ENCODE data around the gene BACH2.

The BACH2 gene

DNA sequence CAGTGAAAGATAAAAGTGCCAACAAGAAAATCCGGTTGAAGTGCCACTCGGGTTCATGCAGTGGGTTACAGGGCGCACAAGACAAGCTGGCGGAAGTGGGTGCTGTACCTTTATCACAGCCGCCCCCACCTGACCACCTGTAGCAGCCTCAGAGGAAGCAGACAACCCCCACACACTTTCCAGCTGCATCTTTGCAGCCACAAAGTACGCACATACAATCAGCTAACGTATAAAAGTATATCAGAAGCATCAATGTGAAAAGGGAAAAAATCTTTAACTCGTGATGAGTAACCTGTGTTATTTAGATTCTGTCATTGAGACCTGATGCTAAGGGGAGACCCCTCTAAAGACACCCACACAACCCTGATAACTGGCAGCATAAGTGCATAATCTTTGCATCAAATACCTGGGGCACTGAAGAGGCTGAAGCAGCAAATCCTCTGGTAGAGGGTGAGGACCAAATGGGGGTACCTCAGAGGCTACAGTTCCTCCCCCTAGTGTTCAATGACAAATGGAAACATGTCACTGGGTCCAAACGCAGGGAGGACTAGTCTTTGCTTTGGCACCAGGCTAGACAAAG lies 22.1 kb downstream of the BACH2 start:
- Mint-ChIP-seq H3K4me1 (ENCODE audit: low read depth) (peaks cover 97% of the 10 kb centered on the region), H3K27me3 (no peaks in the 10 kb centered on the region), H3K27ac (peak overlapping the region; percentile 95), H3K36me3 (ENCODE audit: low read depth) (peaks cover 67% of the 10 kb centered on the region), H3K9me3 (no peaks in the 10 kb centered on the region), H3K4me3 (peak overlapping the region; percentile 71)

DNA sequence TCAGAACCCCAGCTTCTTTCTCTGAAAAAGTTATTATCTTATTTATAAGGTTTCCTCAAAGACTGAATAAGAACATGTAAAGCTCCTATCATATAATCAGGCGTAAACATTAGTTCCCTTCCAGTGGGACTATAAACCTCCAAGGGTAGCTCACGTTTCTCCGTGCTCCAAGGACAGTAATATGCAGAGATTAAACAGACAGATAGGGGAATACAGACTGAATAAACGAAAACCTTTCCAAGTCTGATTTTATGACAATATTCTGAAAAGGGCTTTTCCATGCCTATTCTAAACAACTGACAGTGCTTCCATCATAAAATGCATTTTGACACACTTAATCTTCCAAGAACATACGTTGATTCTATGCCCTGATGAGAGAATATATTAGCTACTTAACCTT lies 22.8 kb downstream of the BACH2 start:
- Mint-ChIP-seq H3K4me3 (peak overlapping the region; percentile 71), H3K36me3 (ENCODE audit: low read depth) (peaks cover 69% of the 10 kb centered on the region), H3K27ac (peak overlapping the region; percentile 95), H3K27me3 (no peaks in the 10 kb centered on the region), H3K9me3 (no peaks in the 10 kb centered on the region), H3K4me1 (ENCODE audit: low read depth) (peaks cover 97% of the 10 kb centered on the region)

DNA sequence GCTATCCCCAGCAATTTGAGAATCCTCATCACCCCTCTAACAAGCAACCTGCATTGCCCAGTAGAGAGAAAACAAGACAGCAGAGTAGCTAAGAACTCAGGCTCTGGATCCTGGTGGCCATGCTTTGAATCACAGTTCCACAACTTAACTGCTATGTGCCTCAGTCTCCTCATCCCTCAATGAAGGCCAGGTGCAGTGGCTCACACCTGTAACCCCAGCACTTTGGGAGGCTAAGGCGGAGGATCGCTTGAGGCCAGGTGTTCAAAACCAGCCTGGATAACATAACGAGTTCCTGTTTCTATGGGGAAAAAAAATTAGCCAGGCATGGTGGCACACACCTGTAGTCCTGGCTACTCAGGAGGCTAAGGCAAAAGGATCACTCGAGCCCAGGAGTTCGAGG lies 23.7 kb downstream of the BACH2 start:
- peaks cover 64% of the 10 kb centered on the region for H3K36me3 Mint-ChIP-seq (ENCODE audit: low read depth)
- no peaks in the 10 kb centered on the region for H3K9me3 Mint-ChIP-seq
- peak overlapping the region; percentile 84 for H3K4me3 Mint-ChIP-seq
- H3K27ac Mint-ChIP-seq = peak overlapping the region; percentile 95
- no peaks in the 10 kb centered on the region for H3K27me3 Mint-ChIP-seq
- peaks cover 97% of the 10 kb centered on the region for H3K4me1 Mint-ChIP-seq (ENCODE audit: low read depth)

- Mint-ChIP-seq H3K9me3 (no peaks in the 10 kb centered on the region), H3K27me3 (no peaks in the 10 kb centered on the region), H3K4me3 (peak overlapping the region; percentile 84), H3K4me1 (ENCODE audit: low read depth) (peaks cover 98% of the 10 kb centered on the region), H3K36me3 (ENCODE audit: low read depth) (peaks cover 64% of the 10 kb centered on the region), H3K27ac (peak overlapping the region; percentile 95)
Measured at GRCh38 chr6:90271831-90272230, 24.8 kb downstream of the BACH2 start.

- H3K27me3 Mint-ChIP-seq = no peaks in the 10 kb centered on the region
- H3K36me3 Mint-ChIP-seq (ENCODE audit: low read depth) = peaks cover 78% of the 10 kb centered on the region
- peak overlapping the region; percentile 94 for H3K27ac Mint-ChIP-seq
- H3K9me3 Mint-ChIP-seq = no peaks in the 10 kb centered on the region
- H3K4me1 Mint-ChIP-seq (ENCODE audit: low read depth) = peaks cover 98% of the 10 kb centered on the region
- peak overlapping the region; percentile 73 for H3K4me3 Mint-ChIP-seq
Measured at GRCh38 chr6:90269334-90269733, 27.3 kb downstream of the BACH2 start.

DNA sequence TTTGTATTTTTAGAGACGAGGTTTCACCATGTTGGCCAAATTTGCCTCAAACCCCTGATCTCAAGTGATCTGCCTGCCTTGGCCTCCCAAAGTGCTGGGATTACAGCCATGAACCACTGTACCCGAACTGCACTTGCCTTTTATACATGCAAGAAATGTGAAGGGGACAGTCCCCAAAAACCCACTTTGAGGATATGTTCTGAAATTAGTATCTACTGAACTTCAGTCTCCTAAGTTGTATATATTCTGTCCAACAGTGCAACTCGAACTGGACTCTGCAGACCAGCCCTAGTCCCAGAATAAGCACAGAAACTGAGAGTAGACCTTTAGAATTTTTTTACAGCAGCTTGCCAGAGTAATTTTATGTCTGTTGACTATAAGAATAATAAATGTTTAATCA lies 28.5 kb downstream of the BACH2 start:
- Mint-ChIP-seq H3K4me3 (peak overlapping the region; percentile 70), H3K36me3 (ENCODE audit: low read depth) (peaks cover 84% of the 10 kb centered on the region), H3K9me3 (no peaks in the 10 kb centered on the region), H3K27ac (peak overlapping the region; percentile 93), H3K27me3 (no peaks in the 10 kb centered on the region), H3K4me1 (ENCODE audit: low read depth) (peaks cover 98% of the 10 kb centered on the region)

DNA sequence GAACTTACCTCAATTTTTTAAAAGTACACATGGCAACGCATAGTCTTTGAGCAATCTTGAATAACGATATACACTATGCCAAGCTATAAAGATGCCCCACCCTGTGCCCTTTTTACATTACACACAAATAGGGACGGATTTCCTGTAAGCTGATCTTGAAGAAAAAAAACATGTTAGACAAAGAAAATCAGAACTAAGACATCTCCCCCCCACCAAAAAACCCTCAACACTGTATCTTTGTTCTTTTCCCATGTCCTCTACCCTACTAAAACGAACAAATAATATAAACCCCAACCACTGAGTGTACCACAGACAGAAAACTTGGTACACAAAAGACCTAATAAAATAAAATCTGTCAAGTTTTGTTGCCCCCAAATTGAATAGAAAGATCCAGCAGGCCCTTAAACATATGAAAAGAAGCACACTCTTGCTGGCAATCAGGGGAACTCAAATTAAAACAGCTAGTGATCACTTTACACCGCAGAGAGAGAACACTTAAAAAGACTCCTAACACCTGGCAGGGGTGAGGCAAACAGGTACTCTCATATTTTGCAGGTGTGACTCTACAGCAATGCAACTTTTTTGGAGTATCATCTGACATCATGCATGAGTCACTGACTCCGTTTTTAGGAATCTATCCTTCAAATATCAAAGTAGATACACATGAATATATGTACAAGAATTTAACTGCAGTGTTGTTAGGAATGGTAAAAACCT lies 29.6 kb downstream of the BACH2 start:
- peaks cover 98% of the 10 kb centered on the region for H3K4me1 Mint-ChIP-seq (ENCODE audit: low read depth)
- H3K4me3 Mint-ChIP-seq = peak overlapping the region; percentile 70
- peaks cover 3% of the 10 kb centered on the region for H3K9me3 Mint-ChIP-seq
- H3K36me3 Mint-ChIP-seq (ENCODE audit: low read depth) = peaks cover 87% of the 10 kb centered on the region
- H3K27ac Mint-ChIP-seq = peak overlapping the region; percentile 95
- H3K27me3 Mint-ChIP-seq = no peaks in the 10 kb centered on the region

GRCh38 chr6:90264561-90264960 lies 32.1 kb downstream of the BACH2 start:
- H3K36me3 Mint-ChIP-seq (ENCODE audit: low read depth) = peaks cover 89% of the 10 kb centered on the region
- H3K9me3 Mint-ChIP-seq = peaks cover 15% of the 10 kb centered on the region
- no peak overlapping the region for H3K4me3 Mint-ChIP-seq
- H3K27ac Mint-ChIP-seq = peak overlapping the region; percentile 95
- no peaks in the 10 kb centered on the region for H3K27me3 Mint-ChIP-seq
- peaks cover 100% of the 10 kb centered on the region for H3K4me1 Mint-ChIP-seq (ENCODE audit: low read depth)

GRCh38 chr6:90263633-90264032 lies 33.0 kb downstream of the BACH2 start:
- H3K4me3 Mint-ChIP-seq = peak overlapping the region; percentile 49
- H3K36me3 Mint-ChIP-seq (ENCODE audit: low read depth) = peaks cover 93% of the 10 kb centered on the region
- H3K27ac Mint-ChIP-seq = peak overlapping the region; percentile 95
- H3K27me3 Mint-ChIP-seq = no peaks in the 10 kb centered on the region
- H3K9me3 Mint-ChIP-seq = peaks cover 21% of the 10 kb centered on the region
- peaks cover 100% of the 10 kb centered on the region for H3K4me1 Mint-ChIP-seq (ENCODE audit: low read depth)

GRCh38 chr6:90261801-90262200 lies 34.8 kb downstream of the BACH2 start:
- Mint-ChIP-seq H3K27me3 (no peaks in the 10 kb centered on the region), H3K9me3 (peaks cover 26% of the 10 kb centered on the region), H3K27ac (peak overlapping the region; percentile 95), H3K4me1 (ENCODE audit: low read depth) (peaks cover 100% of the 10 kb centered on the region), H3K36me3 (ENCODE audit: low read depth) (peaks cover 96% of the 10 kb centered on the region), H3K4me3 (no peak overlapping the region)

DNA sequence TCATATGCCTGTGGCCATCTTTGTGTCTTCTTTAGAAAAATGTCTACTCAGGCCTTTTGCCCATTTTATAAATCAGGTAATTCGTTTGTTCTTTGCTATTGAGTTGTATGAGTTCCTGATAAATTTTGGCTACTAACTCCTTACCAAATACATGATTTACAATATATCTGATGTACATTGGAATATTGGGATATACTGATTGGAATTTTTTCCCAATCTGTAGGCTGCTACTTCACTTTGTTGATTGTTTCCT lies 39.2 kb downstream of the BACH2 start:
- H3K27ac Mint-ChIP-seq = peak overlapping the region; percentile 95

DNA sequence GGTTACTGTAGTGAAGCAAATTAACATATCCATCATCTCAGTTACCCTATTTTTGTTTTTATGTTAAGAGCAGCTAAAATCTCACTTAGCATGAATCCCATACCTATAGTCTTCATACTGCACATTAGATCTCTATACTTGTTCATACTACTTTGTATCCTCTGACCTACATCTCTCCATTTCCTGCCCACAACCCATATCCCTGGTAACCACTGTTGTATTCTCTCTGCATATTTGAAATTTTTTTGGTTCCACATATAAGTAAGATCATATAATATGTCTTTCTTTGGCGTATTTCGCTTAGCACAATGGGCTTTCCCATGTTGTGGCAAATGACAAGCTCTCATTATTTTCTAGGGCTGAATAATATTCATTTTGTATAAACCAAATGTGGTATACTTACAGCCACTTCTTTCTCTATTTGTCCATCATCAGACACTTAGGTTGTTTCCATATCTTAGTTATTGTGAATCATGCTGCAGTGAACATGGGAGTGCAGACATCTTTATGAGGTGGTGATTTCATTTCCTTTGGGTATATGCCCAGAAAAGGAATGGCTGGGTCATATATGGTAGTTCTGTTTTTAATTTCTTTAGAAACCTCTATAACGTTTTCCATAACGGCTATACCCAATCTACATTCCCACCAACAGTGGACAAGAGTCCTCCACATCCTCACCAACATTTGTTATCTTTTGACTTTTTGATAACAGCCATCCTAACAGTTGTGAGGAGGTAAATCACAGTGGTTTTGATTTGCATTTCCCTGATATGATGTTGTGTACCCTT lies 39.8 kb downstream of the BACH2 start:
- Mint-ChIP-seq H3K4me1 (ENCODE audit: low read depth) (peaks cover 100% of the 10 kb centered on the region), H3K27me3 (no peaks in the 10 kb centered on the region), H3K27ac (peak overlapping the region; percentile 95), H3K36me3 (ENCODE audit: low read depth) (peaks cover 94% of the 10 kb centered on the region), H3K9me3 (peaks cover 39% of the 10 kb centered on the region), H3K4me3 (peak overlapping the region; percentile 66)

More for the DNA sequence above, 39.2 kb downstream of the BACH2 start:
- Mint-ChIP-seq H3K27me3 (no peaks in the 10 kb centered on the region), H3K4me1 (ENCODE audit: low read depth) (peaks cover 100% of the 10 kb centered on the region), H3K4me3 (peak overlapping the region; percentile 66), H3K36me3 (ENCODE audit: low read depth) (peaks cover 96% of the 10 kb centered on the region), H3K9me3 (peaks cover 43% of the 10 kb centered on the region)

DNA sequence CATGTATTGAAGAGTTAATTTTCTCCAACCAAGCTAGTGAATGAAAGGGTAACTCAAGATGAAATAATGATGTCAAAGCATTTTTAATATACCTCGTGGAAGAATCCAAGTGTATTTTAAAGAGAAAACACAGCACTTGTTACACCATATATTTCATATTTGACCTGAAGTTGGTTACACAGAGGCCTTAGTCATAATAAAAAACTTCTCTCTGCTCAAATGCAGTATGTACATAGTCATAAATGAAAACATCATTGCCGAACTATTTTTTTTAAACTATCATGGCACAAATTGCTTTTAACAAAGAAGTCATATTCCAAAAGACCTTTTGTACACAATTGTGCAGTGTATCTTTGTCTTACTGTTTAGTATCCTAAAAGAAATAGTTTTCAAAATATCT lies 43.0 kb downstream of the BACH2 start:
- peak overlapping the region; percentile 97 for H3K27ac Mint-ChIP-seq
- H3K4me3 Mint-ChIP-seq = peak overlapping the region; percentile 24

DNA sequence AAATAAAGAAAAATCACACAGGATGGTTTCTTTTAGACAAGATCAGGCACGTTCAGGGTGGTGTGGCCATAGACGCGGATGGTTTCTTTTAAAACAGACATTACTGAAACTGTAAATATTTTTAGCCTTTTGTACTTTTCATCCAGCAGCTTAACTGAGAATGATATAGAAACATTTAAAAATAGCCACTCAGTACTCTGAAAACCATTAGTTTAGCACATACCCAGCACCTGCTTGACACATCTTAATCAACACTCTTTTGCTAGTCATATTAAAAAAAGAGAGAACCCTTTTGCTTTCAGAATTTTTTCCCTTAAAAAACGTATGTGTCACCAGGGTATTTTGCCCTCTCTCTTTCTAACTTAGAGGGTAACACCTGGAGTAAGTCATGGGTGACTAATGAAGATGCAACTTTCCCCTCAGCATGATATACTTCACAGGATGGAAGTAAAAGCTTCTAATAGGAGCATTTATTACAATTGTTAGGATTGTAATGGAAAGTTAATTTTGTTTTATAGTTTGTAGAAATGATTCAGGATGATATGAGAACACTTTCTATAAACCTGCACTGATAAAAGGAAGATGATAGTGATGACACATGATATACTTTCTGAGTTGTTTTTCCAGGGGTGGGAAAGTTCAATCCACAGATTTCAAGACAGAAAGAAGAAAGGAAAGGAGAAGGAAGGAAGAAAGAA lies 45.2 kb downstream of the BACH2 start:
- Mint-ChIP-seq H3K27ac (peak overlapping the region; percentile 97), H3K9me3 (peaks cover 17% of the 10 kb centered on the region), H3K4me3 (peak overlapping the region; percentile 74), H3K36me3 (ENCODE audit: low read depth) (peaks cover 87% of the 10 kb centered on the region), H3K27me3 (no peaks in the 10 kb centered on the region), H3K4me1 (ENCODE audit: low read depth) (peaks cover 100% of the 10 kb centered on the region)

More for the DNA sequence above, 43.0 kb downstream of the BACH2 start:
- peaks cover 22% of the 10 kb centered on the region for H3K9me3 Mint-ChIP-seq
- H3K4me1 Mint-ChIP-seq (ENCODE audit: low read depth) = peaks cover 100% of the 10 kb centered on the region
- H3K27me3 Mint-ChIP-seq = no peaks in the 10 kb centered on the region
- peaks cover 86% of the 10 kb centered on the region for H3K36me3 Mint-ChIP-seq (ENCODE audit: low read depth)

DNA sequence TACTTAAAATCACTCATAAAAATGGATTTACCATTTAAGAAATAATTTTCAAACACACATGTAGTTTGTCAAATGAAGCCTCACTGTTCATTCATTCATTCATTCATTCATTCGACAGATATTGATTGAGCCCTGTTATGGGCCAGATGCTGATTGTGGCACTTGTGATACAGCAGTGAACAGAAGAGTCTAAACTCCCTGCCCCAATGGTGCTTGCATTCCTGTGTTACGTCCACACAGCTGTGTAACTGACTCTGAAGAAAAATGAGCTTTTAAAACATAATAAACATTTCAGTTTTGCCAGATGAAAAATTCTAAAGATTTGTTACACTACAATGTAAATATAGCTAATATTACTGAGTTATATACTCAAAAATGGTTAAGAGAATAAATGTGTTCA lies 46.2 kb downstream of the BACH2 start:
- Mint-ChIP-seq H3K9me3 (peaks cover 8% of the 10 kb centered on the region), H3K27ac (peak overlapping the region; percentile 97), H3K36me3 (ENCODE audit: low read depth) (peaks cover 87% of the 10 kb centered on the region), H3K4me1 (ENCODE audit: low read depth) (peaks cover 100% of the 10 kb centered on the region), H3K4me3 (peak overlapping the region; percentile 74), H3K27me3 (no peaks in the 10 kb centered on the region)
